HG02623 (cell line): ENCODE measurements around the gene PLXNA4.

Experiments used
- ATAC-seq: cut with Tn5 transposase; IDR thresholded peaks from one replicate; pipeline ENCODE4 v1.9.1; 2021; ENCODE audit warnings: moderate library complexity; ENCODE audit not compliant: unreplicated experiment

Gene PLXNA4

GRCh38 chr7:132336797-132337196 lies 239.5 kb downstream of the PLXNA4 start:
- ATAC-seq: no peak

- ATAC-seq: no peak
Measured at GRCh38 chr7:132333301-132333700, 243.0 kb downstream of the PLXNA4 start.

DNA sequence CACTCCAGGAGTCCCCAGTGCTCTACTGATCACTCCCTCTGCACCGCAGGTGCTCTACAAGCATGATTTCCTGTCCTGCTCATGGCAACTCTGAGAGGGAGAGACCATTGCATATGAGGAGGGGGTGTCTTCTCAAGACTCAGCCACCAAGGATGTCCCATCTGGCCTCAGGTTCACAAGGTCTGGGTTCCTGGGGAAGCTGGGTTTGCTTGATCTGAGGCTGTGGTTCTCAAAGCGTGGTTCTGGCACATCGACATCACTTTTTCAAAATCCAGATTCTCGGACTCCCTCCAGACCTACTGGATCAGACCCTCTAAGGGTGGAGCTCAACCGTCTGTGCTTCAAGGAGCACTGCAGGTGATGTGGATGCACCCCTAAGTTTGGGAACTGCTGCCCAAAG lies 247.5 kb downstream of the PLXNA4 start:
- no peak for ATAC-seq

GRCh38 chr7:132328047-132328620 lies 248.1 kb downstream of the PLXNA4 start:
- ATAC-seq: no peak

DNA sequence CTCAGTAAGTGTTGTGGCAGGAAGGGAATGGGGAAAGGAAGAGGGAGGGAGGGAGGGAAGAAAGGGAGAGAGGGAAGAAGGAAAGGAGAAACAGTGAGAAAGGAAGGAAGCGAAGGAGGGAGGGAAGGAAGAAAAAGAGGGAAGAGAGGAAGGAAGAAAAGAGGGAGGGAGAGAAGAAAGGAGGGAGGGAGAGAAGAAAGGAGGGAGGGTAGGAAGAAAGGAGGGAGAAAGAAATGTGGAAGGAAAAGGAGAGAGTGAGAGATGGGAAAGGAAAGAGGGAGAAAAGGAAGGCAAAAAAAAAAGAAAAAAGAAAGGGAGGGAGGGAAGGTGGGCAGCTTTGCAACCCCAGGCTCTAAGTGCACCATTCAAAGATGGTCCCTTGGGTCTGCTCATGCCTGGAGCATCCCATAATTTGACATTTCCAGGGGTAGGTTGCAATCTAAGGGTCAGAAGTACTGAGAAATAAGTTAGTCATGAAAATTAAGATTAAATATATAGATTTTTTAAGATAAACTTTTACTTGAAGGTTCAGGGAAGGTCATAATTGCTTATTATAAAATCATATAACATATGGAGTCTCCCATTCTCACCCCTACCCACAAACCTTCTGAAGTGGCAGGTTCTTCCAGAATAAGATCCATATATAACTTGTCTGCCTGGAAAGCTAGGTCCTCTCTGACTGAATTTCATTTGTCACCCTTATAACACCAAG lies 249.2 kb downstream of the PLXNA4 start:
- no peak for ATAC-seq

GRCh38 chr7:132322970-132323369 lies 253.3 kb downstream of the PLXNA4 start:
- no peak for ATAC-seq

GRCh38 chr7:132321387-132321786 lies 254.9 kb downstream of the PLXNA4 start:
- ATAC-seq: no peak

- no peak for ATAC-seq
Measured at GRCh38 chr7:132319481-132319880, 256.8 kb downstream of the PLXNA4 start.

DNA sequence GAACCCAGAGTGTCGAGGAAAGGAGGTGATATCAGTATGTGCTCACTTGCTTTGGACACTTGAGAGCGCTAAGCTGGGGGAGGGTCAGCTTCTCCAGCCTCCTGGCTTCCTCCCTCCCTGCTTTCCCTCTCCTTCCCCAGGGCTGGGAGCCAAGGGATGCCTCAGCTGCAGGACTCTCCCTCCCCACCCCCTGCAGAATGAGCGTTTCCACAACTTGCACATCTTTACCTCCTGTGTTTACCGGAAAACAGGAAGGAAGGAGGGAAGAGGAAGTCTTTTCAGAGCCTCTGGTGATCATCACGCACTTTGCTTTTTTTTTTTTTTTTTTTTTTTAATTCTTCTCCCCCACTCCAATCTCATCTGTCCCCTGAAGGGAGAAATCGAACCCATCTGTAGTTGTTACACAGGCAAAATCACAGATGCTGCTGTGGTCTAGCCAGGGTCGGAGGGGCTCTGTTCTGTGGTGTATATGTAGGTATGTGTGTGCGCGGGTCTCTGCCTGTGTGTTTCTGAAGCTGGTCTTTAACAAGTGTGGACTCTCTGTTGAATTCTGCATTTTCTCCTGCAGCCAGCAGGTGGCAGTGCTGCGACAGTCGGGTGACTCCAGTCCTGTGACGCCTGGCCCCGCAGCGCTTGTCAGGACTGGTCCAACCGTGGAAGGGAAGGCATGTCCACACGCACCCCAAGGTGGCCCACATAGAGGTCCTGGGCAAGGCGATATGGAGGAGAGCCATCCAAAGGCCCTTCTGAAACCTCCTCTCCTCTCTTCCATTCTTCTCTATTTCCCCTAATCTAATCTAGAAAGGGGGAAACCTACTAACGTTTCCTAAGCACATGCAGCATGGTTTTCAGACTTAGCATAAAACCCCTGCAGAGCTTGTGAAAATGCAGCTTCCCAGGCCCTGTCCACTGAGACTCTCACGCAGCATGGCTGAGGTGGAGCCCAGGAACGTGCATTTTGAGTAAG lies 257.6 kb downstream of the PLXNA4 start:
- peak; percentile 90 for ATAC-seq

- no peak for ATAC-seq
Measured at GRCh38 chr7:132317701-132318351, 258.4 kb downstream of the PLXNA4 start.

DNA sequence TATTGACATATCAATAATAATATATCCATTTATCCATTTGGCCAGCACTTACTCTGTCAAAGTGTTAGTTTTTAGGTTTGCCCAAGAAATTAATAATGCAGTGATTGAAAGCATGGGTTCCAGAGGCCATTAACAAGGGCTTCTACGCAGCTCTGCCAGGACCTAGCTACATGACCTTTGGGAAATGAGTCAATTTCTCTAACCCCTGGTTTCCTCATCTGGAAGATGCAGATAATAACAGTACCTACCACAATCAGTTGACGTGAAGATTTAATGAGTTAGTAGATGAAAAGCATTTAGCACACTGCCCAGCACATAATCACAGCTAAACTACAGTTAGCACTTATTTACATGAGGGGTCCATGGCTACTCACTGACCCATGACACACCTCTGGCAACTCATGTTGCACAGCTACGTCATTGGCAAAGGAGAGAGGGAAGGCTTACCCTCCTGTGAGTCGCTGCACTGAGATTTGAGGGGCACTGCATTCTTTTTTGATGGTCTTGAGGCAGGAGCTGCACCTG lies 263.7 kb downstream of the PLXNA4 start:
- ATAC-seq: no peak

GRCh38 chr7:132311733-132312132 lies 264.5 kb downstream of the PLXNA4 start:
- ATAC-seq: no peak

- ATAC-seq: no peak
Measured at GRCh38 chr7:132309102-132309805, 267.0 kb downstream of the PLXNA4 start.

- no peak for ATAC-seq
Measured at GRCh38 chr7:132307465-132307864, 268.8 kb downstream of the PLXNA4 start.

- ATAC-seq: no peak
Measured at GRCh38 chr7:132300599-132301277, 275.5 kb downstream of the PLXNA4 start.

- no peak for ATAC-seq
Measured at GRCh38 chr7:132298790-132299189, 277.5 kb downstream of the PLXNA4 start.

DNA sequence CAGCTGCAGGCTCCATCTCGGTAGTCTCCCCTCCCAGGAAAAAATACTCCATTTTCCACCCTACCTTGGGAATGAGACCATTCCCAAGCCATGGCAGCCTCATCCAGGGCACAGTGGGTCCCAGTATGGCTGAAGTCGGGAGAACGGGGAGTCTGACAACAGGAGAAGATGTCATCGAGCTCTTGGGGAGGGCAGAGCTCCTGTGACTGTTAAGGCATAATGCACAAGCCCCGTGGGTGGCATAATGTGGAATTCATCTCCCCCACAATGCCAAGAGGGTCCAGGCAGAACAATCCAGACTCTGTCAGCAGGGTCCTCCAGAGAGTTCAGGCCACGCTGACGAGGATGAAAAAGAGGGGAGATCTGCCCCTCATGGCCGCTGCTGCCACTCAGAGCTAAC lies 279.4 kb downstream of the PLXNA4 start:
- no peak for ATAC-seq

DNA sequence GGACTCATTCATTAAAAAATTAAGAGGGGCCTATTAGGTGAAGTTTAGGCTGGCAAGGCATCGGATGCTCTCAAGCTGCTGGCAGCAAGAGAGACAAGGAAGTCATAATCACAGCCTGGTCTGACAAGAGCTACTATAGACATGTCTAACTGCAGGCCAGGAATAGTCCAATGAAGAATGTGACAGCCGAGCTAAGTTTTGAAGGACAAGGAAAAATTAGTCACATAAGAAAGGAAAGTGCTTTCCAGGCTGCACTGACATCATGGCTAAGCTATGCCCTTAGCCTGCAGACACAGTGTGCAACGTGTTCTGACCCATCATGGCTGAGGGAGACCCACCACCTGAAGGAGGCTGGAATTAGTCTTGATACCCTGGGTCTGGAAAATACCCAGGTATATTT lies 281.1 kb downstream of the PLXNA4 start:
- ATAC-seq: no peak

DNA sequence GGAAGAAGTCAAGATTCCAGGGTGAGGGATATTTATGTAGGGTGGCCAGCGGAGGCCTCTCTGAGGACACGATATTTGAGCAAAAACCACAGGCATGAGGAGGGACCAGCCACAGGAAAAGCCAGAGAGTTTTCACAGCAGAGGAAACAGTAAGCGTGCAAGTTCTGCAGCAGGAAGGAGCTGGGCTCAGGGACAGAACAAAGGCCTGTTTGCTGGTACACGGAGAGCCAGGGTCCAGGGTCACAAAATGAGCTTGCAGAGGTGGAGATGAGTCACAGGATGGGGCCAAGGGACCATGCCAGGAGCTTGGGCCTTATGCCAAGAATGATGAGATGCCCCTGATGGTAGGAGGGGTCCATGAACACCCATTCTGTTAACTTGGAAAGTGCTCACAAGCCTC lies 283.5 kb downstream of the PLXNA4 start:
- ATAC-seq: no peak

GRCh38 chr7:132291481-132291880 lies 284.8 kb downstream of the PLXNA4 start:
- ATAC-seq: no peak
